GM21360 (cell line): Measurements from ENCODE around the gene PCNT.
"Not testable (repeated sequence)": the region's sequence is repeated elsewhere in the genome, so short reads cannot be mapped to it uniquely, and the experiment has no call there.

ENCODE experiments used
- ATAC-seq: cut with Tn5 transposase; IDR thresholded peaks from one replicate; pipeline ENCODE4 v1.9.1; 2021; ENCODE audit warnings: mild to moderate bottlenecking, moderate library complexity; ENCODE audit not compliant: unreplicated experiment

Gene PCNT

GRCh38 chr21:46304437-46304836 lies 19.5 kb upstream of the PCNT start:
- ATAC-seq: no peak

DNA sequence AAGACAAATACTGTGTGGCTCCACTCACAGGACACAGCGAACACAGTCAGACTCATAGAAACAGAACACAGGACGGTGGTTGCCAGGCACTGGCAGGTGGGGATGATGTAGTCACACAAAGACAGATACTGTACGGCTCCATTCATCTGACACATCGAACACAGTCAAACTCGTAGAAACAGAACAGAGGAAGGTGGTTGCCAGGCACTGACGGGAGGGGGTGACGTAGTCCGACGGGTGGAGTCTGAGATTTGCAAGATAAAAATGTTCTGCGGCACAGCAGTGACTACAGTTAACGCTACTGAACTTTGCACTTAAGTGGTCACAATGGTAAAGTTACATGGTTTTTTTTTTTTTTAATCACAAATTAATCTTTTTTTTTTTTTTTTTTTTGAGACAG lies 19.0 kb upstream of the PCNT start:
- ATAC-seq: no peak

GRCh38 chr21:46307625-46308024 lies 16.3 kb upstream of the PCNT start:
- ATAC-seq: no peak

- no peak for ATAC-seq
Measured at GRCh38 chr21:46308431-46308830, 15.5 kb upstream of the PCNT start.

GRCh38 chr21:46310260-46310659 lies 13.7 kb upstream of the PCNT start:
- not testable (repeated sequence) for ATAC-seq

GRCh38 chr21:46311568-46311967 lies 12.4 kb upstream of the PCNT start:
- ATAC-seq: no peak

DNA sequence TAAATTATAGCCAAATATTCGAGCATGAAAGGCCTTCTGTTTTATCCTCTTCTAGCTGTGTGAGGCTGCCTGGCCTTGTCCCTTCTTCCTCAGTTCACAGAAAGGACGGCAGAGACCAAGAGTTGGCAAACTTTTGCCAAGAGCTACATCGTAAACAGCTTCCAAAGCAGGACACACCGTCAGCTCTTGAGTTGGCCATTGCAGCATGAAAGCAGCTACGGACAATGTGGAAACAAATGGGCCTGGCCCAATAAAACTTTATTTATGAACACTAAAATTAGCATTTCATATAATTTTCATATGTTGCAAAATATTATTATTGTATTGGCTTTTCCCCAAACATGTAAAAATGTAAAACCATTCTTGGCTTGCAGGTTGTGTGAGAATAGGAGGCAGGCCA lies 11.0 kb upstream of the PCNT start:
- no peak for ATAC-seq

DNA sequence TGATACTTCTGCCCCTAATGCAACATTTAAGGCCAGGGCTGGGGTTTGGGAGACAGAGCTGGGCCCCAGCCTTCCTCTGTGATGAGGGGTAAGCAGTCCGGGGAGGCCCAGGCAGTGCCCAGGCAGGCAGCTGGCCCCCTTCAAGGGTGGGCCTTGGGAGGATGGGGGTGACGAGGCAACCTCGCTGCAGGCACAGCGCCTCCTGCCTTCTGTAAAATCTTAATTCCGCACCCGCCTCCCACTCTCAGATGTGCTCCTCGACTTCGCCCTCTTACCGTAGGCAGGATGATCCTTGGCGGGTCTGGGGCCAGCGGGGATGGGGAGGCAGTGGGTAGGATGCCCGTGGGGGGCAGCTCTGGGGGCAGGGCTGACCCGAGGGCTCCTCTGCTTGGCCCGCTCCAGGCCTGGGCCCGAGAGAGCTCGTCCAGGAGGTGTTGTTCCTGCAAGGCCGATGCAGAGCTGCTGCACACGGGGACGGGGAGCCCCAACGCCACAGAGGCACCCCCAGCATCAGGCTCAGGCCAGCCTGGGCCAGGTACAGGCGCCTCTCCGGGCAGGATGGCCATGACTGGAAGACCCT lies 9.4 kb upstream of the PCNT start:
- no peak for ATAC-seq

- no peak for ATAC-seq
Measured at GRCh38 chr21:46316708-46317324, 7.1 kb upstream of the PCNT start.

DNA sequence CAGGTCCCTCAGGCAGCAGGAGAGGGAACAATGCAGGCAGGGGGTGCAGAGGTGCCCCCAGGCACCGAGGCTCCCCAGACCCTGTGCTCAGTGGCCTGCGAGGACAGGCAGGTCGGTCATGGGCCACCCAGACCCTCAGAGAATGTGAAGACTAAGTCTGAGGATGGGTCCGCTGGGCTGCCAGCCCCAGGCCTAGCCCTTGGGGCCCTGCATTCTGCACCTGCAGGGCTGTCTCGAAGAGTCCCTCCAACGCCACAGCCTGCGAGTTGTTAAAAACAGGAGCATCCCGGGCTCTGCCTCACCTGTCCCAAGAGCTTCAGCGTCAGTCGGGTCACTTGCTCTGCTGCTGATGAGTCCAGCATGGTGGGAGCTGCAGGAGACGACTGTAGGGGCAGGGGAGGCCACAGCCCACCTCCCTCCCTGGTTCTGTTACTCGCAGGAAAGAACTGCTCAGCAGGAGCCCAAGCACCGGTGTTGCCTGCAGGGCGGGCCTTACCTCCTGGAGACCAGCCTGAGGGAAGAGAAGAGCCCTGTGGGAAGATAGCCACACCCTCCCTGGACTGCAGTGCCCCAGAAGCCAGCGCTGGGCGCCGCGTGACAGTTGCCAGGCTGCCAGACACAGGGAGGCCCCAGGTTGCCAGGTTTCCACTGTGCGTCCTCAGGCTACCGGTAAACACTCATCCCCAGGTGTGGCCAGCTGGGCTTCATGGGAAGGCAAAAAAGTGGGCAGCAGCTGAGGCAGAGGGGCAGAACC lies 6.1 kb upstream of the PCNT start:
- no peak for ATAC-seq

- ATAC-seq: no peak
Measured at GRCh38 chr21:46318464-46318845, 5.5 kb upstream of the PCNT start.

GRCh38 chr21:46319186-46319585 lies 4.8 kb upstream of the PCNT start:
- no peak for ATAC-seq

DNA sequence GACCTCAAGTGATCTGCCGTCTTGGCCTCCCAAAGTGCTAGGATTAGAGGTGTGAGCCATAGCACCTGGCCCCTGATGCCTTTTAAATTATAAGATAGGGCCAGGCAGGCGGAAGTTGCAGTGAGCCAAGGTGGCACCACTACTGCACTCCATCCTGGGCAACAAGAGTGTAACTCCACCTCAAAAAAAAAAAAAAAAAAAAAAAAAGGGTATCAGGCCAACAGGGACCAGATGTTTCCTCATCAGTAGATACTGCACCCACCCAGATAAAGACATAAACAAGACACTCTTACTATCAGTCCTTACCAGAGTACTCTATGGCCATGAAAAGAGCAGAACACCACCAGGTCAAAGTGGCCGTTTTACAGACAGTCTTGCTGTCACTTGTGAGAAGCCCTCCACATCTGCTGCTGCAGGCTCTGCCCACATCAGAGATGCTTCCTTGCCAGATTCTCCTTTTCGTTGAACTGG lies 3.6 kb upstream of the PCNT start:
- ATAC-seq: no peak

GRCh38 chr21:46322351-46323226 lies 1.4 kb upstream of the PCNT start:
- no peak for ATAC-seq

GRCh38 chr21:46323227-46323709 lies 688 bp upstream of the PCNT start:
- no peak for ATAC-seq

DNA sequence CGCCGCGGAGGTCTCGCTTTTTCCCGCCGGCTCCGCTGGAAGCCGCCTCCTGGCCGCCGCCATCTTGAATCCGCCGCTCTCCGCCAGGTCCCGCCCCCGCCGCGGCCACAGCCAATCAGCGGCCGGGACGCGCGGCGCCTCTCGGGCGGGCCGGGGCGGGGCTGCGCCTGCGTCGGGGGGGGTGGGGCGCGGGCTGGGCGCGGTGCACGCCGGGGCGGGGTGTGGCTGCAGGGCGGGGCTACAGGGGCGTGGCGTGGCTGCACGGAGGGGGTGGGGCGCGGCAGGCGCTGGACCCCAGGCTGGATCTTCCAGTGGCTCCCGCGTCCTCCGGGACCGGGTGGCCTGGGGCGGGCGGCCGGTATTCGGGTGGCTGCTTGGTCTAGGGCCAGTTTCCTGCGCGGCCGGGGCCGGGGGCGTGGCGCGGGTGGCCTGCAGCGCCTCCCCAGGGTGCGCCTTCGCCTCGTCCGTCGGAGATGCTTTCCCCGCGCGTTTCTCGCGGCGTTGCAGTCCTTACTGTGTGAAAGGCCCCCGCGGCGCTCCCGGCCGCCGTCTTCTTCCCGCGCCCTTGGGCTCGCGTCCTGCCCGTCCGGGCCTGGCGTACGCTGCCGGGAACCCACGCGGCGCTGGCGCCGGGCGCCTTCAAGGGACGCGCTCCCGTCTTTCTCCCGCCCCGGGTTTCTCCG lies 575 bp downstream of the PCNT start:
- ATAC-seq: peak; percentile 50

DNA sequence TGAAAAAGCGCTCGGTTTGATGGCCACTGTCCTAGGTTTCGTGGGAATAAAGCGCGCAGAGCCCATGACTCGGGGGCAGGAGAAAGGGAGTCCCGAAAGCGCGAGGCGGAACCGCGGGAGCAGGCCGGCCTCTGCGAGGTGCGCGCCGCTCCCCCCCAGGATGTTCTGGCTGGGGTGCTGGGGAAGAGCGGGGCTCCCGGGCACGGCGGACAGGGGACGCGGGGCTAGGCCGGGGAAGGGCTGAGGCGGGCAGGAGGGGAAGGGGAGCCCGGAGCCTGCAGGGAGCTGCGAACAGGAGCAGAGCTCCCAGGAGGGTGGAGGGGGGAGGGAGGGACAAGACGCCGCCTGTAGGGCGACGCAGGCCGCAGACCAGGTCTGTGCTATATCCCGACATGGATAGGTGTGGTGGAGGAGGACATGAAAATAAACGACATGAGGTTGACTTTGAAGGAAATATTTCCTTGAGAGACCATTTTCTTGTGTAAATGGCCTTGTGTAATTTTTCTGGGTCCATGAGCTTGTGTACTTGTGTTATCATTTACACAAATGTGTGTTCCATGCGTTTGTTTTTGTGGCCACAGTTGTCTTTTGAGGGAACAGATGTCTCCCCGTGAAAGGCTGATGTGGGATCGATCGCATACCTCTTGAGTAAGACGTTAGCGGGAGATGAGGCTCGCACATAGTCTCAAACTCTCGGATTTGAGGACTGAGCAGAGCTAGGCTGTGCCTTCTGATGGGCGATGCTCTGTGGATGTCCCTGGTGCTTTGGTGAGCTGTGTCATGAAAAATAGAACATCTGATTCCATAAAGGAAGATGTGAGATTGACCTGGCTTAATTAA lies 1.3 kb downstream of the PCNT start:
- ATAC-seq: no peak

GRCh38 chr21:46326110-46326703 lies 2.3 kb downstream of the PCNT start:
- no peak for ATAC-seq

DNA sequence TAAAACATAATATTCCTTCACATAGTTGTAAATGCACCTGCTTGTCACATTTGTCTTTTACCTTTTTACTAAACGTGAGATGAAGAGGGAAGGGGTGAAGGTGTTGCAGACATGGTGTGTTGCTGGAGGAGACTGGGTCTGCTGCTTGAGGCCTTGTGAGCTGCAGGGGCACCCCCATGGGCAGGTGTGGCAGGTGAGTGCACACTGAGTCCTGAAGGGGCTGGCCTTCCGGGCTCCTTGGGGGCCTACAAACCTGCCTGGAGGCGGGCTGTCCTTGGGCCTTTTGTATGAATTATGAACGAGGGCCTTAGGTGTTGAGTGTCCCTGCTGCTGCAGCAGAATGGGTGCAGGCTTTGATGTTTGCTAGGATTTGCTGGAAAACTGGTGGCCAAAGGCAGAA lies 3.8 kb downstream of the PCNT start:
- ATAC-seq: no peak
